IMR-90 (cell line): Measurements from ENCODE around the gene GPHB5. TPM values are rescaled to one million over a fixed set of nuclear protein-coding genes. Genes with fewer than 3 reads are reported as not detected.
A peak's percentile ranks its signal among the peaks of the same experiment; 100 is the strongest.

Experiments used
- ATAC-seq: fragments of 200-7000 bp; cut with Tn5 transposase; 2 replicates; pipeline ENCODE4 v1.9.1; 2020; ENCODE audit warnings: low read depth, mild to moderate bottlenecking, moderate library complexity
- BruUV-seq: library from RNA; stranded (reverse); fragments of 400-500 nt; replicated peaks from 2 replicates; lab custom pipeline; 2021; lab: Mats Ljungman, UMichigan
- CTCF ChIA-PET: fragments of 300-600 bp; formaldehyde crosslinking; extraction: SDS; loops from one replicate; lab custom pipeline; 2021; ENCODE audit warnings: antibody characterized with exemption; lab: Yijun Ruan, JAX
- POLR2A ChIA-PET: fragments of 300-600 bp; sonication (Branson Sonifier 250); formaldehyde crosslinking; loops from one replicate; lab custom pipeline; 2022; ENCODE audit warnings: antibody characterized with exemption; ENCODE audit not compliant: unreplicated experiment; lab: Charles Lee
- DNase-seq: peaks from one replicate; pipeline ENCODE4 v3.0.0; 2013
- H2AFZ ChIP-seq: replicated peaks from 2 replicates; pipeline ENCODE3; 2013; ENCODE audit warnings: low read length, mild to moderate bottlenecking; ENCODE audit not compliant: poor library complexity
- H2AK5ac ChIP-seq: 2 replicates; pipeline ENCODE4 v1.6.1; 2013; ENCODE audit warnings: low read depth, low read length, inconsistent platforms
- H2AK9ac ChIP-seq: replicated peaks from 2 replicates; pipeline ENCODE3; 2013; ENCODE audit warnings: mild to moderate bottlenecking, low read depth, low read length, moderate library complexity; ENCODE audit not compliant: poor library complexity
- H2BK120ac ChIP-seq: 2 replicates; pipeline ENCODE4 v1.6.1; 2013; ENCODE audit warnings: low read depth, low read length, inconsistent platforms
- H2BK15ac ChIP-seq: 3 replicates; pipeline ENCODE4 v1.6.1; 2013; ENCODE audit warnings: low read depth, low read length, inconsistent platforms
- H2BK20ac ChIP-seq: 2 replicates; pipeline ENCODE4 v1.6.1; 2013; ENCODE audit warnings: low read depth, mild to moderate bottlenecking, inconsistent platforms, low read length, moderate library complexity
- H2BK5ac ChIP-seq: 2 replicates; pipeline ENCODE4 v1.6.1; 2013; ENCODE audit warnings: mild to moderate bottlenecking, low read depth, low read length, inconsistent platforms; ENCODE audit not compliant: poor library complexity, severe bottlenecking
- H3K14ac ChIP-seq: replicated peaks from 2 replicates; pipeline ENCODE4 v1.6.1; 2013; ENCODE audit warnings: low read depth, low read length, inconsistent platforms
- H3K18ac ChIP-seq: 2 replicates; pipeline ENCODE4 v1.6.1; 2013; ENCODE audit warnings: low read depth, low read length, control low read depth
- H3K23ac ChIP-seq: 2 replicates; pipeline ENCODE4 v1.6.1; 2013; ENCODE audit warnings: low read depth, low read length, inconsistent platforms
- H3K27ac ChIP-seq: 2 replicates; pipeline ENCODE4 v1.5.1; 2013; ENCODE audit warnings: mild to moderate bottlenecking, control low read depth, low read length; ENCODE audit not compliant: insufficient read depth
- H3K27me3 ChIP-seq: 2 replicates; pipeline ENCODE4 v1.6.1; 2013; ENCODE audit warnings: low read length; ENCODE audit not compliant: control insufficient read depth, insufficient read depth
- H3K36me3 ChIP-seq: 2 replicates; pipeline ENCODE4 v1.6.1; 2013; ENCODE audit warnings: low read length, mixed read lengths; ENCODE audit not compliant: control insufficient read depth, insufficient read depth
- H3K4ac ChIP-seq: 2 replicates; pipeline ENCODE4 v1.6.1; 2013; ENCODE audit warnings: low read depth, low read length, inconsistent platforms
- H3K4me1 ChIP-seq: 2 replicates; pipeline ENCODE4 v1.6.1; 2013; ENCODE audit warnings: low read length, mixed read lengths; ENCODE audit not compliant: control insufficient read depth, insufficient read depth
- H3K4me2 ChIP-seq: 2 replicates; pipeline ENCODE4 v1.6.1; 2013; ENCODE audit warnings: low read depth, mild to moderate bottlenecking, control low read depth, low read length, moderate library complexity
- H3K4me3 ChIP-seq: 2 replicates; pipeline ENCODE4 v1.5.1; 2013; ENCODE audit warnings: low read depth, mild to moderate bottlenecking, control low read depth, low read length, moderate library complexity; ENCODE audit not compliant: insufficient read depth
- H3K56ac ChIP-seq: 2 replicates; pipeline ENCODE4 v1.6.1; 2013; ENCODE audit warnings: low read length, inconsistent platforms; ENCODE audit not compliant: insufficient read depth; ENCODE audit errors: extremely low read depth
- H3K79me1 ChIP-seq, 2 experiments: 2 replicates each; pipeline ENCODE4 v1.6.1; 2013; ENCODE audit warnings: low read length in 2 of 2, inconsistent platforms in 1 of 2, low read depth in 1 of 2
- H3K9ac ChIP-seq: 2 replicates; pipeline ENCODE4 v1.6.1; 2013; ENCODE audit warnings: low read depth, low read length, control low read depth
- H3K9me1 ChIP-seq: 2 replicates; pipeline ENCODE4 v1.6.1; 2013; ENCODE audit warnings: low read length, inconsistent platforms; ENCODE audit not compliant: insufficient read depth
- H3K9me3 ChIP-seq: 2 replicates; pipeline ENCODE4 v1.6.1; 2013; ENCODE audit warnings: low read length; ENCODE audit not compliant: control insufficient read depth, insufficient read depth
- H4K20me1 ChIP-seq: 2 replicates; pipeline ENCODE4 v1.6.1; 2013; ENCODE audit warnings: low read length, inconsistent platforms; ENCODE audit not compliant: insufficient read depth
- H4K5ac ChIP-seq: 2 replicates; pipeline ENCODE4 v1.6.1; 2013; ENCODE audit warnings: mild to moderate bottlenecking, low read depth, low read length, control low read depth
- H4K8ac ChIP-seq, 2 experiments: 2 replicates each; pipeline ENCODE4 v1.6.1; 2013; ENCODE audit warnings: low read depth in 2 of 2, low read length in 2 of 2, control low read depth in 1 of 2, inconsistent platforms in 1 of 2
- H4K91ac ChIP-seq: 2 replicates; pipeline ENCODE4 v1.6.1; 2013; ENCODE audit warnings: low read depth, low read length, inconsistent platforms; ENCODE audit not compliant: insufficient read depth
- ELK1 ChIP-seq: fragments of 150-350 bp; IDR thresholded peaks from 2 replicates; pipeline ENCODE4 v1.6.1; 2016; ENCODE audit warnings: low read depth, mild to moderate bottlenecking, low read length, moderate library complexity, borderline replicate concordance
- POLR2A ChIP-seq: IDR thresholded peaks from 2 replicates; pipeline ENCODE4 v1.6.1; 2012; ENCODE audit warnings: mild to moderate bottlenecking, low read depth, low read length
- WGBS, 2 experiments: methylation state at CpG; one replicate each; pipeline versions ENCODE4 v1.1.5 to v1.1.7; 2013; ENCODE audit warnings: missing lambda C conversion rate in 2 of 2; ENCODE audit not compliant: insufficient read length in 1 of 2; ENCODE audit errors: extremely low coverage in 2 of 2; 5-methylcytosine and 5-hydroxymethylcytosine counted together
- dilution Hi-C: fragments of 300-500 bp; cut with HindIII; formaldehyde crosslinking; loops from one replicate; pipeline ENCODE4 v1.14.3; 2018; ENCODE audit warnings: low sequenced_read_pairs; ENCODE audit not compliant: unreplicated experiment
- in situ Hi-C: fragments of 300-500 bp; cut with MboI; formaldehyde crosslinking; loops from 3 replicates; pipeline ENCODE4 v1.14.3; 2019; ENCODE audit warnings: low sequenced_read_pairs, inconsistent platforms, mixed read lengths
- intact Hi-C: fragments of 100-400 bp; cut with micrococcal nuclease; formaldehyde crosslinking; loops from 2 replicates; pipeline ENCODE4 v1.10.0; 2022
- polyA plus RNA-seq, 3 experiments: library from polyadenylated mRNA; depleted of rRNA; stranded (reverse); fragments of >200 nt; gene quantifications; 2 replicates each; pipeline ENCODE4 v1.2.3, GENCODE V29; 2012; ENCODE audit warnings: low replicate concordance in 1 of 3
- total RNA-seq: library from RNA; depleted of rRNA; stranded (reverse); fragments of >200 nt; gene quantifications from 2 replicates; pipeline ENCODE4 v1.2.3, GENCODE V29; 2012

Gene GPHB5
- total and polyA plus RNA-seq, 2 of the 4 experiments (the other 2 are of a cell fraction), result not detected

GRCh38 chr14:63287666-63288483 lies 30.9 kb downstream of the GPHB5 start:
- no peak overlapping the region for H3K56ac ChIP-seq
- H3K27ac ChIP-seq, result no peak overlapping the region
- H3K27me3 ChIP-seq, result no peaks in the 10 kb centered on the region
- H2BK5ac ChIP-seq, result no peak overlapping the region
- POLR2A ChIA-PET, result no interaction called here
- peak; percentile 62 for DNase-seq
- no peak overlapping the region for H3K4me2 ChIP-seq
- H3K9me1 ChIP-seq, result no peaks in the 10 kb centered on the region
- H3K4ac ChIP-seq, result no peak overlapping the region
- CTCF ChIA-PET, result interaction anchor here (0.8 to 1.1 kb wide), 3 partner anchors 10 to 13 kb away, joined by 4 to 5 read pairs (median 5); no protein-coding TSS in a partner anchor
- 80% methylated on average over 3 of the region's 6 CpGs; no CpG with 5 or more reads in 1 of the 2 experiments for WGBS, 2 experiments
- no peak overlapping the region for H3K4me3 ChIP-seq
- peak; percentile 84 for ATAC-seq
- no peak overlapping the region for H3K14ac ChIP-seq
- peaks cover 4% of the 10 kb centered on the region; the same call in 1 of the 2 replicates for H3K36me3 ChIP-seq
- no peak overlapping the region for H2AK9ac ChIP-seq
- no peak overlapping the region for H4K8ac ChIP-seq
- dilution Hi-C loops, result no loop called here
- no peaks in the 10 kb centered on the region for H4K20me1 ChIP-seq
- no peak overlapping the region for H2BK20ac ChIP-seq
- H3K4me1 ChIP-seq, result no peaks in the 10 kb centered on the region
- H4K91ac ChIP-seq, result no peak overlapping the region
- H2BK120ac ChIP-seq, result no peak overlapping the region
- in situ Hi-C loops, result no loop called here
- no peak for TF ChIP-seq ELK1
- TF ChIP-seq POLR2A, result no peak
- H2BK15ac ChIP-seq, result no peak overlapping the region
- no peak overlapping the region for H2AK5ac ChIP-seq
- no peaks in the 10 kb centered on the region for H3K79me1 ChIP-seq
- no peak overlapping the region for H3K23ac ChIP-seq
- BruUV-seq, result no TSS peak
- no peaks in the 10 kb centered on the region for H3K9me3 ChIP-seq
- no peak overlapping the region for H2AFZ ChIP-seq
- intact Hi-C loops, result no loop called here
- no peak overlapping the region for H3K18ac ChIP-seq
- H4K5ac ChIP-seq, result no peak overlapping the region
- H3K9ac ChIP-seq, result no peak overlapping the region
